Adrenal gland (tissue), 5 donors: ENCODE data around the gene EYS.

ENCODE experiments used
- CTCF ChIP-seq, 6 experiments: fragments of 450-650 bp in 4 of 6; fragments of 200-600 bp in 2 of 6; sonication (generic) in 1 of 6; IDR thresholded peaks; 1 replicate in 5 of 6; 2 replicates in 1 of 6; pipeline versions ENCODE4 v1.5.1 to v1.8.0; 2016 to 2021; ENCODE audit warnings: antibody characterized with exemption in 6 of 6, mild to moderate bottlenecking in 2 of 6, moderate library complexity in 1 of 6
- POLR2A ChIP-seq, 2 donors: fragments of 450-650 bp; IDR thresholded peaks; one replicate each; pipeline ENCODE4 v1.6.1; 2017; ENCODE audit warnings: antibody characterized with exemption in 2 of 2, mild to moderate bottlenecking in 2 of 2, moderate library complexity in 1 of 2
- donor health status: DM: no; HTN: no; CAD: no.

- TF ChIP-seq POLR2A (IDR thresholded peaks at IDR 0.05): no peak
- TF ChIP-seq CTCF (IDR thresholded peaks at IDR 0.05): no peak
Observed at GRCh38 chr6:65416621-65417020, 290.4 kb downstream of the EYS start.
